DOHH2 (cell line): ENCODE results near the gene HIPK1.

Experiments
- H3F3A ChIP-seq: fragments of 200-600 bp; sonication (generic), shearing (Covaris generic); 2 replicates; pipeline ENCODE4 v1.6.0; 2016; ENCODE audit warnings: antibody characterized with exemption, mild to moderate bottlenecking; ENCODE audit not compliant: control insufficient read depth, insufficient read depth
- H3K27ac ChIP-seq: fragments of 200-600 bp; sonication (generic); 2 replicates; pipeline ENCODE4 v1.5.1; 2014; ENCODE audit warnings: low read depth, mild to moderate bottlenecking, low read length, moderate library complexity
- H3K27me3 ChIP-seq: fragments of 200-600 bp; sonication (generic); 2 replicates; pipeline ENCODE4 v1.6.1; 2014; ENCODE audit warnings: mild to moderate bottlenecking, low read length, mixed read lengths; ENCODE audit not compliant: control insufficient read depth
- H3K36me3 ChIP-seq: fragments of 200-600 bp; sonication (generic); 2 replicates; pipeline ENCODE4 v1.6.1; 2014; ENCODE audit warnings: mild to moderate bottlenecking, low read length, moderate library complexity, mixed read lengths; ENCODE audit not compliant: control insufficient read depth
- H3K4me1 ChIP-seq: fragments of 200-600 bp; sonication (generic); 2 replicates; pipeline ENCODE4 v1.6.1; 2014; ENCODE audit warnings: mild to moderate bottlenecking, low read length, mixed read lengths; ENCODE audit not compliant: control insufficient read depth
- H3K4me2 ChIP-seq: fragments of 200-600 bp; sonication (generic); 2 replicates; pipeline ENCODE4 v1.6.0; 2014; ENCODE audit warnings: mild to moderate bottlenecking, low read length, moderate library complexity
- H3K4me3 ChIP-seq: fragments of 200-600 bp; sonication (generic); 2 replicates; pipeline ENCODE4 v1.5.1; 2014; ENCODE audit warnings: mild to moderate bottlenecking, low read length, mixed read lengths
- H3K79me2 ChIP-seq: fragments of 200-600 bp; sonication (generic); 2 replicates; pipeline ENCODE4 v1.6.1; 2014; ENCODE audit warnings: mild to moderate bottlenecking, low read length, mixed read lengths; ENCODE audit not compliant: control insufficient read depth
- H3K9me2 ChIP-seq: fragments of 200-600 bp; sonication (generic); replicated peaks from 2 replicates; pipeline ENCODE4 v1.6.1; 2014; ENCODE audit warnings: mild to moderate bottlenecking, low read length, mixed read lengths; ENCODE audit not compliant: control insufficient read depth
- H3K9me3 ChIP-seq: fragments of 200-600 bp; sonication (generic); 2 replicates; pipeline ENCODE4 v1.6.1; 2014; ENCODE audit warnings: antibody characterized with exemption, low read length, mixed read lengths; ENCODE audit not compliant: control insufficient read depth, insufficient read depth
- H4K20me1 ChIP-seq: fragments of 200-600 bp; sonication (generic); 2 replicates; pipeline ENCODE4 v1.6.0; 2014; ENCODE audit warnings: low read depth, mild to moderate bottlenecking, antibody characterized with exemption, low read length, moderate library complexity; ENCODE audit not compliant: control insufficient read depth, insufficient read depth
- EZH2phosphoT487 ChIP-seq: fragments of 200-600 bp; sonication (generic); IDR thresholded peaks from 2 replicates; pipeline ENCODE4 v1.6.1; 2017; ENCODE audit warnings: borderline replicate concordance, mild to moderate bottlenecking, antibody characterized with exemption, low read length, moderate library complexity, mixed read lengths
- TF ChIP-seq, protein P1 (sequence below): fragments of 200-600 bp; sonication (generic); IDR thresholded peaks from one replicate; pipeline ENCODE4 v1.5.1; 2014; ENCODE audit warnings: antibody characterized with exemption, mild to moderate bottlenecking, low read depth, low read length; ENCODE audit not compliant: poor library complexity, severe bottlenecking

The HIPK1 gene

DNA sequence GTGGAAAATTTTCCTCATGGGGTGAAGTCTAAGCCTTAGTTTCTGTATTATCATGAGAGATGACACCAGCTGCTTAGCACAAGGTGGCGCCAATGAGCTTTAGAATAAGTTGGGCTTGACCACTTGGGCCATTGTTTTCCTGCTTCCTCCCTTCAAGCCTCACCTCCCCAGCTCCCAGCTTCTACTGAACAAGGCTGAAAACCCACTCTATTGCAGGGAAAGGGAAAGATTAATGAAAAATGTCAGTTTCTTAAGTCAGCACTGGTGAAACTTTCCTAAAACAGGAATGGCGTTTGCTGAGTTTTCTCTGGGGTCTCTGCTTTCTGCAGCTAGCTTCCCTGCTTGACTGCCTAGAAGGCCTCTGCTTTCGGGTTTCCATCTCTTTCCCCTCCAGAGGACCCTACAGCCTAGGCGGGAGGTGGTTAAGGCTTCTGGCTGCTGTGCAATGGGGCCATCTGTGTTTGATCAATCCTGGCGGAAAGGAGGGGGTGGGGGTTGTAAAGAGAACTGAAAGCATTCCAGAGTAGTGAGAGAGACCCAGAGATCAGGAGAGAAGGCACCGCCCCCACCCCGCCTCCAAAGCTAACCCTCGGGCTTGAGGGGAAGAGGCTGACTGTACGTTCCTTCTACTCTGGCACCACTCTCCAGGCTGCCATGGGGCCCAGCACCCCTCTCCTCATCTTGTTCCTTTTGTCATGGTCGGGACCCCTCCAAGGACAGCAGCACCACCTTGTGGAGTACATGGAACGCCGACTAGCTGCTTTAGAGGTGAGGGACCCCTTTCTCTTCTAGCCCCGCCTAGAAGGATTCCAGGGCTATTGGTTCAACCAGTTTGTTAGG is 50.0 kb downstream of the HIPK1 start, which contains the start of gene OLFML3:
Gene OLFML3, plus strand, starts transcription at position 612 of the 840 bp plus-strand sequence. Its CDS starts 43 bp downstream, at position 655.
- peaks cover 10% of the 10 kb centered on the region for H3F3A ChIP-seq
- H3K4me2 ChIP-seq: no peak within 1 kb of the TSS
- TF ChIP-seq EZH2phosphoT487: no peak
- TF ChIP-seq, protein P1, sequence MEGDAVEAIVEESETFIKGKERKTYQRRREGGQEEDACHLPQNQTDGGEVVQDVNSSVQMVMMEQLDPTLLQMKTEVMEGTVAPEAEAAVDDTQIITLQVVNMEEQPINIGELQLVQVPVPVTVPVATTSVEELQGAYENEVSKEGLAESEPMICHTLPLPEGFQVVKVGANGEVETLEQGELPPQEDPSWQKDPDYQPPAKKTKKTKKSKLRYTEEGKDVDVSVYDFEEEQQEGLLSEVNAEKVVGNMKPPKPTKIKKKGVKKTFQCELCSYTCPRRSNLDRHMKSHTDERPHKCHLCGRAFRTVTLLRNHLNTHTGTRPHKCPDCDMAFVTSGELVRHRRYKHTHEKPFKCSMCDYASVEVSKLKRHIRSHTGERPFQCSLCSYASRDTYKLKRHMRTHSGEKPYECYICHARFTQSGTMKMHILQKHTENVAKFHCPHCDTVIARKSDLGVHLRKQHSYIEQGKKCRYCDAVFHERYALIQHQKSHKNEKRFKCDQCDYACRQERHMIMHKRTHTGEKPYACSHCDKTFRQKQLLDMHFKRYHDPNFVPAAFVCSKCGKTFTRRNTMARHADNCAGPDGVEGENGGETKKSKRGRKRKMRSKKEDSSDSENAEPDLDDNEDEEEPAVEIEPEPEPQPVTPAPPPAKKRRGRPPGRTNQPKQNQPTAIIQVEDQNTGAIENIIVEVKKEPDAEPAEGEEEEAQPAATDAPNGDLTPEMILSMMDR: peak; percentile 77
- no peaks in the 10 kb centered on the region for H3K79me2 ChIP-seq
- H3K27ac ChIP-seq: no peak within 1 kb of the TSS
- no peaks in the 10 kb centered on the region for H3K9me2 ChIP-seq
- H3K4me1 ChIP-seq: peaks cover 10% of the 10 kb centered on the region
- no peaks in the 10 kb centered on the region for H4K20me1 ChIP-seq
- H3K4me3 ChIP-seq: no peak within 1 kb of the TSS
- H3K27me3 ChIP-seq: no peaks in the 10 kb centered on the region
- no peaks in the 10 kb centered on the region; the same call in none of the 2 replicates for H3K36me3 ChIP-seq
- no peaks in the 10 kb centered on the region for H3K9me3 ChIP-seq

DNA sequence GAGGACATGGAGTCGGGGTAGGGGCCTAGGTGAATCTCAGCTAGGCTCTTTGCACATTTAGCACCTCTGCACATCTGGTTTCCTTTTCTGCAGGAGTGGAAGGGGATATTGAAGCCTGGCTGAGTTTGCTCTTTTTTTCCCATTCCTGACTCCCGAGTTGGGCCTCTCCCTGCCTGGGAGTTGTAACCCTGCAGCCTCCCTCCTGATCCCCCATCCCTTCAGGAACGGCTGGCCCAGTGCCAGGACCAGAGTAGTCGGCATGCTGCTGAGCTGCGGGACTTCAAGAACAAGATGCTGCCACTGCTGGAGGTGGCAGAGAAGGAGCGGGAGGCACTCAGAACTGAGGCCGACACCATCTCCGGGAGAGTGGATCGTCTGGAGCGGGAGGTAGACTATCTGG is 51.0 kb downstream of the HIPK1 start:
- no peaks in the 10 kb centered on the region for H3K9me2 ChIP-seq
- TF ChIP-seq, protein P1: no peak
- no peak for TF ChIP-seq EZH2phosphoT487
- no peaks in the 10 kb centered on the region for H3K79me2 ChIP-seq
- H3K4me1 ChIP-seq: peaks cover 10% of the 10 kb centered on the region
- no peaks in the 10 kb centered on the region for H4K20me1 ChIP-seq
- no peaks in the 10 kb centered on the region for H3K9me3 ChIP-seq
- H3K4me3 ChIP-seq: no peak overlapping the region
- H3K27ac ChIP-seq: no peak overlapping the region
- peaks cover 10% of the 10 kb centered on the region for H3F3A ChIP-seq
- no peaks in the 10 kb centered on the region for H3K27me3 ChIP-seq
- H3K36me3 ChIP-seq: no peaks in the 10 kb centered on the region; the same call in 1 of the 2 replicates
- H3K4me2 ChIP-seq: no peak overlapping the region

DNA sequence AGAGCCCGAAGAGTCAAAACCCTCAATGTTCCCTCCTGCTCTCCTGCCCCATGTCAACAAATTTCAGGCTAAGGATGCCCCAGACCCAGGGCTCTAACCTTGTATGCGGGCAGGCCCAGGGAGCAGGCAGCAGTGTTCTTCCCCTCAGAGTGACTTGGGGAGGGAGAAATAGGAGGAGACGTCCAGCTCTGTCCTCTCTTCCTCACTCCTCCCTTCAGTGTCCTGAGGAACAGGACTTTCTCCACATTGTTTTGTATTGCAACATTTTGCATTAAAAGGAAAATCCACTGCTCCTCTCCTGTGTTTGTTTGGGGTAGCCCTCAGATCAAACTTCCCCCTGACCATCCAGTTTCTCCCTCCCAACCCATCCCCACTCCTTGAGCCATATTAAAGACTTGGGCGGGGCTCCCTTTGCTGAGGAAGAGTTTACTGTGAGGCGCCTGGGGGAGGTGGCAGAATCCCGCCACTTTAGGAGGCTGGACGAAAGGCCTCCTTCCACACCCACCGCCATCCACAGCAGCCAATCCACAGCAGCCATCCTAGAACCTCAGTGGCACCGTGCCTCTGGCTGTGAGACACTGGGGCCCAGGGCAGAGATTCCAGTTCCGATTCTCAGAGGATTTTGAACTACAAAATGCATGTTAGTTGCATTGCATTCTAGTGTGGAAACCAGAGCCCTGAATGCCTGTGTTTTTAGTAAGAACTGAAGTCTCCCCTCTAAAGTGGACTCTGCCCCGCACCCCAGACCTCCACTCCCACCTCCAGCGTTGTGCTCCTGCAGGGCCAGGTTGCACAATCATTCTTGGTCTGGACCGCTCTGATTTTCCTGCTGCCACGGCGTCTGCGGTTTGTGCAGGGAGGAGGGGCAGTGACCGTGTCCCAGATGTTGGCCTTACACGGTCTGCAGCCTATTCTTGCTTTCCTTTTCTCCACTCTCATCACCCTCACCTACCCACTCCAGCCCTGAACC is 53.1 kb downstream of the HIPK1 start:
- Histone ChIP-seq H3K36me3 (no peaks in the 10 kb centered on the region), H3K9me2 (no peaks in the 10 kb centered on the region), H3F3A (peaks cover 6% of the 10 kb centered on the region), H3K27ac (no peak overlapping the region), H3K9me3 (no peaks in the 10 kb centered on the region), H3K4me3 (no peak overlapping the region), H3K27me3 (no peaks in the 10 kb centered on the region), H3K4me2 (no peak overlapping the region), H4K20me1 (no peaks in the 10 kb centered on the region), H3K4me1 (no peaks in the 10 kb centered on the region), H3K79me2 (no peaks in the 10 kb centered on the region)
- TF ChIP-seq, protein P1: no peak
- no peak for TF ChIP-seq EZH2phosphoT487
